ENCODE data around the gene ANKS1B. TPM values are rescaled to one million over a fixed set of nuclear protein-coding genes. Genes with fewer than 3 reads are reported as not detected.
"Not testable (repeated sequence)": the region's sequence is repeated elsewhere in the genome, so short reads cannot be mapped to it uniquely, and the experiment has no call there.

The ANKS1B gene
- total RNA-seq, 4 donors from 2014 or later: 16.6 to 62.6 (median 40.2) TPM

DNA sequence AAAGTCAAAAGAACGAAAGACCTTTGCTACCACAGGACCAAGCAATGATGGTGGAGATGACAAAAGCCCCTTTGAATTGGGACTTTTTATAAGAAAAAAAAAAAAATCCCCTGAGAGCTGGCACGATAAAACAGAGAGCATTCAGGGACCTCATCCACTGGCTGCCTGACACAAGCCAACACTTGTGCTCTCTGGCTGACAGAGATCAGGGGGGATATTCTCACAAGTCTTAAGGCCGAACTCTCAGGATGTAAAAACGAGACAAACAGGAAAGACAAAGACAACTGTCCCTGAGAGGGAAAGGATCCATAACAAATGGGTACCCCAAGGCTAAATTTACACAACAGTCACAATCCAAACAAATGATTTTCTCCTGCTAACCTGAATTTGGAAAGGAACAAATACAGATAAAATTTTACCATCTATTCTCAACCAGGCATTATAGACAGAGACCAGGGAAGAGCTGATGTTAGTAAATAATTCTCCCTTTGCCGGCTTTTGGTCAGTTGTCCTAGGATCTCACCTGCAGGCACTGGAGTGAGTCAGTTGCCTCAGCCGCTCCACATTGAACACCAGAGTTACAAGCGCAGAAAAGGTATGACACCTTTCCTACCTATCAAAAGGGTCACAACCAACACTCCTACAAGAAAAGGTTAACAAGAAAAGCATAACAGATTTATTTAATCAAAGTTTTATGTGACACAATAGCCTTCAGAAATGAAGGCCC, 375.1 kb downstream of the ANKS1B start:
- Histone ChIP-seq H3K27me3 (no peaks in the 10 kb centered on the region), H3K4me1 (no peaks in the 10 kb centered on the region), H3K9me3 (no peaks in the 10 kb centered on the region), H3K4me3 (no peak overlapping the region), H3K27ac (no peak overlapping the region), H3K36me3 (no peaks in the 10 kb centered on the region)
- intact Hi-C loops (cut with DNase I; ENCODE audit: low total_unique reads): no loop called here
- TF ChIP-seq, protein P1, sequence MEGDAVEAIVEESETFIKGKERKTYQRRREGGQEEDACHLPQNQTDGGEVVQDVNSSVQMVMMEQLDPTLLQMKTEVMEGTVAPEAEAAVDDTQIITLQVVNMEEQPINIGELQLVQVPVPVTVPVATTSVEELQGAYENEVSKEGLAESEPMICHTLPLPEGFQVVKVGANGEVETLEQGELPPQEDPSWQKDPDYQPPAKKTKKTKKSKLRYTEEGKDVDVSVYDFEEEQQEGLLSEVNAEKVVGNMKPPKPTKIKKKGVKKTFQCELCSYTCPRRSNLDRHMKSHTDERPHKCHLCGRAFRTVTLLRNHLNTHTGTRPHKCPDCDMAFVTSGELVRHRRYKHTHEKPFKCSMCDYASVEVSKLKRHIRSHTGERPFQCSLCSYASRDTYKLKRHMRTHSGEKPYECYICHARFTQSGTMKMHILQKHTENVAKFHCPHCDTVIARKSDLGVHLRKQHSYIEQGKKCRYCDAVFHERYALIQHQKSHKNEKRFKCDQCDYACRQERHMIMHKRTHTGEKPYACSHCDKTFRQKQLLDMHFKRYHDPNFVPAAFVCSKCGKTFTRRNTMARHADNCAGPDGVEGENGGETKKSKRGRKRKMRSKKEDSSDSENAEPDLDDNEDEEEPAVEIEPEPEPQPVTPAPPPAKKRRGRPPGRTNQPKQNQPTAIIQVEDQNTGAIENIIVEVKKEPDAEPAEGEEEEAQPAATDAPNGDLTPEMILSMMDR (IDR thresholded peaks at IDR 0.05): no peak
- TF ChIP-seq POLR2A (IDR thresholded peaks at IDR 0.05): no peak
- DNase-seq: no peak

DNA sequence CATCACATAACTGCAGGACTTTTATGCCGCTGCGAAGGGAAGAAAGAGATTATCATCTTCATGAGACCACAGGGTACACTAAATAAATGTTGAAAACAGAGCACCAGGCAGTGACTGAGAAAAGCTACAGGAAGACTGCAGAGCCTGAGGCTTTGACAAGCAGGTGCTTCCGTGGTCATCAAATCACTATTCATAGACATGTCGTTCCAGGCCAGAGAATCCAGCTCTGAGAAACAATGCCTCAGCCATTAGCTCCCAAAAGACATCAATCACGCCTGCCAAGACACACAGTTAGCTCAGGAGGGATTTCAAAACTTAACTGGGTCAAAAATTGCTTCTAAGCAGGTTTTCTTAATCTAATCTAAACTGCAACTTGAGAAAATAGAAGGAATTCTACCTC, 384.3 kb downstream of the ANKS1B start:
- intact Hi-C loops (cut with DNase I; ENCODE audit: low total_unique reads): no loop called here
- Histone ChIP-seq H3K27me3 (no peaks in the 10 kb centered on the region), H3K4me1 (no peaks in the 10 kb centered on the region), H3K36me3 (no peaks in the 10 kb centered on the region), H3K27ac (no peak overlapping the region), H3K9me3 (no peaks in the 10 kb centered on the region), H3K4me3 (no peak overlapping the region)
- no peak for TF ChIP-seq POLR2A (IDR thresholded peaks at IDR 0.05)
- TF ChIP-seq, protein P1 (IDR thresholded peaks at IDR 0.05): no peak
- no peak for DNase-seq

DNA sequence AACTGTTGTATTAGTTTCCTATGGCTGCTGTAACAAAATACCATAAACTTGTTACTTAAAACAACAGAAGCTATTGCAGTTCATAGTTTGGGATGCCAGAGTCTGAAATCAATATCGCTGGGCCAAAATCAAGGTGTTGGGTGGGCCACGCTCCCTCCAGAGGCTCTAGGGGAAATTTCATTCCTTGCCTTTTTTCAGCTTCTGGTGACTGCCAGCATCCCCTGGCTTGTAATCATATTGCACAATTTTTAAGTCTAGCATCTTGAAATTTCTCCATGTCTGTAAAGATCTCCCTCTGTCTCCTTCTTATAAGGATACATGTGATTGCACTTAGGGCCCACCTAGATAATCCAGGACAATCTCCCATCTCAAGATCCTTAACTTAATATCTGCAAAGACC, 386.0 kb downstream of the ANKS1B start:
- no peak overlapping the region for H3K4me3 ChIP-seq
- intact Hi-C loops (cut with DNase I; ENCODE audit: low total_unique reads): no loop called here
- H3K27me3 ChIP-seq: no peaks in the 10 kb centered on the region
- H3K36me3 ChIP-seq: no peaks in the 10 kb centered on the region
- no peak overlapping the region for H3K27ac ChIP-seq
- TF ChIP-seq, protein P1 (IDR thresholded peaks at IDR 0.05): no peak
- no peak for TF ChIP-seq POLR2A (IDR thresholded peaks at IDR 0.05)
- no peaks in the 10 kb centered on the region for H3K4me1 ChIP-seq
- H3K9me3 ChIP-seq: no peaks in the 10 kb centered on the region
- no peak for DNase-seq

DNA sequence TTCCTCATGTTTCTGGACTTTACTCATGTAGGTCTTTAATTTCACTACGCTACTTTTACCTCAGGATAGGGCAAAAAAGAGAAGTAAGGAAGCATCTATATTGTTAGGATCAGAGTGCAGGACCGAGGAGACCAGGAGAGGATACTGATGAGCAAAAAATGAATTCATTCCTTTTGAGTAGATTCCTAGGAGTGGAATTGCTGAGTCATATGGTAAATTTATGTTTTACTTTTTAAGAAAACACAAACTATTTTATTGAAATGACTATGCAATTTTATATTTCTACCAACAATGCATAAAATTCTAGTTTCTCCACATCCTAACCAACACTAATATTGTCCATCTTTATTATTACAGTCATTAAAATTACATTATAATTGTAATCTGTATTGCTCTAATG, 388.0 kb downstream of the ANKS1B start:
- H3K9me3 ChIP-seq: no peaks in the 10 kb centered on the region
- H3K27ac ChIP-seq: no peak overlapping the region
- TF ChIP-seq, protein P1 (IDR thresholded peaks at IDR 0.05): no peak
- TF ChIP-seq POLR2A (IDR thresholded peaks at IDR 0.05): no peak
- H3K4me1 ChIP-seq: no peaks in the 10 kb centered on the region
- H3K36me3 ChIP-seq: no peaks in the 10 kb centered on the region
- intact Hi-C loops (cut with DNase I; ENCODE audit: low total_unique reads): no loop called here
- no peaks in the 10 kb centered on the region for H3K27me3 ChIP-seq
- DNase-seq: no peak
- no peak overlapping the region for H3K4me3 ChIP-seq

DNA sequence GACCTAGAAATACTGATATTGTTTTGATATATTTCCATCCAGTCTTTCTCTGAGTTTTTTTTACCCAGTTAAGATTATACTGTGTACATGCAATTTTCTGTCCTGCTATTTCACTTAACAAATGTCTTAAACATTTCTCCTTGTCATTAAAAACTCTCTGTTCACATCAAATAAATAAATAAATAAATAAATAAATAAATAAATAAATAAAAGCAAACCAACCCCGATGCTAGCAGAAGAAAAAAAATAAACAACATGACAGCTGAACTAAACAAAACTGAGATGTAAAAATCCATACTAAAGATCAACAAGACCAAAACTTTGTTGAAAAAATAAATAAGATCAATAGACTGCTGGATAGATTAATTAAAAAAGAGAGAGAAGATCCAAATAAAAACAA, 407.6 kb downstream of the ANKS1B start:
- H3K4me3 ChIP-seq; intact Hi-C loops (cut with DNase I; ENCODE audit: low total_unique reads); DNase-seq; H3K4me1 ChIP-seq; H3K27me3 ChIP-seq; H3K9me3 ChIP-seq; H3K27ac ChIP-seq; H3K36me3 ChIP-seq: not testable (repeated sequence)

DNA sequence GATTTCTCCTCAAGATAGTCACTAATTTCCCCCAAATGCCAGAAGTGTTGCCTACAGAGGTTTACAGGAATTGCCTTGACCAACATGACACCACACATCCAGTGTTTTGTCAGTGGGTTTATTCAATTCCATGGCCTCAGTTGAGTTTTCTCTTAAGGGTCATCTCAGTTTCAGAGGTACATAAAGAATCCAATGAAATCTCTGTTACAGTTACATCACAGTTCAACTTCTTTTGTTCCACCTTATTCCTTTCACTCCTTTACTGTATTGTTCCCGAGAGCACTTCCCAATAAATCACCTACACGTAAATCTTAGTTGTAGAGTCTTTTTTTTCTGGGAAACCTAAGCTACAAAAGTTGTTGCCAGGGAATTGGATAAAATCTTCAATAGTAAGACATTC, 410.8 kb downstream of the ANKS1B start:
- H3K9me3 ChIP-seq: no peaks in the 10 kb centered on the region
- H3K36me3 ChIP-seq: no peaks in the 10 kb centered on the region
- H3K27ac ChIP-seq: no peak overlapping the region
- H3K4me1 ChIP-seq: no peaks in the 10 kb centered on the region
- no peaks in the 10 kb centered on the region for H3K27me3 ChIP-seq
- no peak overlapping the region for H3K4me3 ChIP-seq
- TF ChIP-seq, protein P1 (IDR thresholded peaks at IDR 0.05): no peak
- TF ChIP-seq POLR2A (IDR thresholded peaks at IDR 0.05): no peak
- intact Hi-C loops (cut with DNase I; ENCODE audit: low total_unique reads): no loop called here
- DNase-seq: no peak
